Fibroblast of mammary gland (primary cell): ENCODE measurements around the gene MAGEH1.
"Not testable (repeated sequence)": the region's sequence is repeated elsewhere in the genome, so short reads cannot be mapped to it uniquely, and the experiment has no call there.

Experiments used
- DNase-seq: peaks from one replicate; pipeline ENCODE4 v3.0.0-alpha.2; 2010; ENCODE audit warnings: low read depth
- H3K4me3 ChIP-seq: 2 replicates; pipeline ENCODE4 v1.5.1; 2011; ENCODE audit warnings: low read depth, mild to moderate bottlenecking, low read length, moderate library complexity; ENCODE audit not compliant: control insufficient read depth
- CTCF ChIP-seq: conservative IDR thresholded peaks from 2 replicates; pipeline ENCODE4 v1.5.1; 2011; ENCODE audit warnings: low read depth, low read length, inconsistent platforms; ENCODE audit not compliant: control insufficient read depth, insufficient read depth

MAGEH1 gene

GRCh38 chrX:55451990-55452832, at the start of gene MAGEH1:
MAGEH1 (plus strand) TSS chrX:55452127; CDS start chrX:55452375, 248 bp downstream.
- TF ChIP-seq CTCF: no peak
- DNase-seq: peak; percentile 74
- H3K4me3 ChIP-seq: peak within 1 kb of the TSS; percentile 70

GRCh38 chrX:55427079-55427478, 24.8 kb upstream of the MAGEH1 start:
- DNase-seq, H3K4me3 ChIP-seq: not testable (repeated sequence)

GRCh38 chrX:55443468-55443867, 8.5 kb upstream of the MAGEH1 start:
- not testable (repeated sequence) for DNase-seq, H3K4me3 ChIP-seq

- TF ChIP-seq CTCF: peak; percentile 21
- H3K4me3 ChIP-seq: no peak overlapping the region
- peak; percentile 28 for DNase-seq
These were observed 1.7 kb upstream of the MAGEH1 start for GRCh38 chrX:55450259-55450658.

- no peak for TF ChIP-seq CTCF
- no peak overlapping the region for H3K4me3 ChIP-seq
- DNase-seq: no peak
These were observed 786 bp upstream of the MAGEH1 start for GRCh38 chrX:55451141-55451540.

- no peak for DNase-seq
- H3K4me3 ChIP-seq: peak overlapping the region; percentile 70
- TF ChIP-seq CTCF: no peak
These were observed 319 bp upstream of the MAGEH1 start for GRCh38 chrX:55451626-55451989.

- DNase-seq: no peak
- no peak for TF ChIP-seq CTCF
These were observed 852 bp downstream of the MAGEH1 start for GRCh38 chrX:55452833-55453124.

GRCh38 chrX:55455708-55456107, 3.8 kb downstream of the MAGEH1 start:
- not testable (repeated sequence) for DNase-seq, H3K4me3 ChIP-seq

More at GRCh38 chrX:55452833-55453124, 852 bp downstream of the MAGEH1 start:
- H3K4me3 ChIP-seq: peak overlapping the region; percentile 70

GRCh38 chrX:55459426-55459825, 7.5 kb downstream of the MAGEH1 start:
- H3K4me3 ChIP-seq, DNase-seq: not testable (repeated sequence)

GRCh38 chrX:55459926-55460325, 8.0 kb downstream of the MAGEH1 start:
- not testable (repeated sequence) for H3K4me3 ChIP-seq, DNase-seq

- DNase-seq: not testable (repeated sequence)
These were observed 12.1 kb downstream of the MAGEH1 start for GRCh38 chrX:55464050-55464449.

GRCh38 chrX:55465108-55465507, 13.2 kb downstream of the MAGEH1 start:
- DNase-seq, H3K4me3 ChIP-seq: not testable (repeated sequence)

More at GRCh38 chrX:55464050-55464449, 12.1 kb downstream of the MAGEH1 start:
- H3K4me3 ChIP-seq: not testable (repeated sequence)

- not testable (repeated sequence) for DNase-seq
These were observed 13.9 kb downstream of the MAGEH1 start for GRCh38 chrX:55465791-55466190.

More at GRCh38 chrX:55465791-55466190, 13.9 kb downstream of the MAGEH1 start:
- H3K4me3 ChIP-seq: not testable (repeated sequence)
